HG03457 (cell line): ENCODE results near the gene GPR150.

ENCODE experiments used
- ATAC-seq: cut with Tn5 transposase; IDR thresholded peaks from one replicate; pipeline ENCODE4 v1.9.1; 2021; ENCODE audit warnings: moderate number of reproducible peaks; ENCODE audit not compliant: unreplicated experiment

Gene GPR150

GRCh38 chr5:95647886-95648860, 28.3 kb downstream of the GPR150 start:
- ATAC-seq = no peak

DNA sequence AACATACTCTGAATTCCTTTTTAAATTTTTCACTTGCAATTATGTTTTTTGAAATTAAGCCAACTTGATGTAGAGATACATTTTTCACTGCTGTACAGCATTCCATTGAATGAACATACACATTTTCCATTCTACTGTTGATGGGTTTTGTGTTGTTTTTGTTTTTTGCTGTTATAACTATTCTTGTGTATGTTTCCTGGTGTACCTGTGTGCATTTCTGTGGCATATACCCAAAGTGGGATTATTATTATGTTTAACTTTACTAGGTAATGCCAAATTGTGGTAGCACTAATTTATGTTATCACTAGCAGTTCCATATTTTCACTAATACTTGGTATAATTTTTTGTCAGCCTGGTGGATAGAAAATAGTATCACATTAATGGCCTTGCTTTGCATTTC, 29.4 kb downstream of the GPR150 start:
- ATAC-seq = no peak

DNA sequence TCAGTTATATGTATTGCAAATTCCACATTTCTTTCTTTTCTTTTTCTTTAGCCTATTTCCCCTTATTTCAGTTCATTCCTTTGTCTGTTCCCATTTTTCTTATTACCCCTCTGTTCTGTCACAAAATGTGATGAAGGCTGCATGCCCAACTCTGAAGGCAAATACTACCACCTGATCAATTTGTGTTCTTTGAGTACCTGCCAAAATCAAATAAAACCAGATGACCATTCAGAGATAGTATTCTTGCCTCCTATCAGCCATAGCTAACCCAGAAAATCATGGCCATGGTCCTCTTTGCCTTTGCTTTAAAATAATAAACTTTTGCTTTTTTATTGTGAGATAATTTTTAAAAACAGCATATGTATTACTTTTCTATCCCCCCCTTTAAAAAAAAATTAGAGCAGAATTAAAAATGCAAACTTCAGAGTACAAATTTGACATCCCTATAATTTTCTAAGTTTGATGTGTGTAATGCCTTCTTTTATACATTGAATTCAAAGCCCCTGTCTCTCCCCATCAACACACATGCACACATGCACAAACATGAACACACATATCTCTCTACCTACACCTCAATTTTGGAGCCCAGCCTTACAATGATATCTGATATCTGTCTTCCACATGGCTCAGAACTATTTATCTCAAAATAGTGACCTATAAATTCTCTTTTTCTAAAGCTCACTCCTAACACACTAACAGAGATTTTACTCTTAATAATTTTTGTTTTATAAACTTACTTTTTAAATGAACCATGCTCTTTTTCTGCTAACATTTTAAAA, 30.1 kb downstream of the GPR150 start:
- ATAC-seq = no peak

DNA sequence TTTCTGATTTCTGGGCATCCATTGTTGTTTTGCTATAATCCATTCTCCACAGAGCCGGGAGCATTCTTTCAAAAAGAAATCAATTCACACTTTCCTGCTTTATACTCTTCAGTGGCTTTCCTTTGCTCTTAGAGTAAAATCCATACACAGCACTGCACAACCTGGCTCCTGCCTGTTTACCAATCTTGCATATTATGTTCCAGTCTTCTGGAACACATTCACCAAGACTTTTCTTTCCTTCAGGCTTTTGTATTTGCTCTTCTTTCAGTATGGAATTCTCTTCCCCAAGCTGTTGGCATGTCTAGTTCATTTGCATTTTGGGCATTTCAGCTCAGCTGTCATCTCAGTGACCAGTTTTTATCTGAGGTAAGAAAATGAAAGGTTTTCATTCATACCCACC, 33.0 kb downstream of the GPR150 start:
- ATAC-seq = no peak

DNA sequence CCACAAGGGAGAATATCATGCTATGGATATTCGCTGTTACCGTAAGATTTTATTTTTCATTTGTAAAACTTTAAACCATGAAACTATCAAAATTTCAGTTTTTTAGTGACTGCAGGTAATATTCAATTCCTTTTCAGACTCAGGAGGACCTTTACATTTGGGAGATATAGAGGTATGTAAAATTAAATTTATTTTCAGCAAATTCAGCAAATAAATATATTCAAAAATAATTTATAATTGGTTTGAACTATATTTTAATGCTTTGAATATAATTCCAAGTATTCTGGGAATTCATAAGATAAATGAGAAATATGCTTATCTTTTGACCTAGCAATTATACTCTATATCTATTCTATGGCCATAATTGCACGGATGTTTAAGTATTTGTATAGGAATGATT, 34.3 kb downstream of the GPR150 start:
- no peak for ATAC-seq

DNA sequence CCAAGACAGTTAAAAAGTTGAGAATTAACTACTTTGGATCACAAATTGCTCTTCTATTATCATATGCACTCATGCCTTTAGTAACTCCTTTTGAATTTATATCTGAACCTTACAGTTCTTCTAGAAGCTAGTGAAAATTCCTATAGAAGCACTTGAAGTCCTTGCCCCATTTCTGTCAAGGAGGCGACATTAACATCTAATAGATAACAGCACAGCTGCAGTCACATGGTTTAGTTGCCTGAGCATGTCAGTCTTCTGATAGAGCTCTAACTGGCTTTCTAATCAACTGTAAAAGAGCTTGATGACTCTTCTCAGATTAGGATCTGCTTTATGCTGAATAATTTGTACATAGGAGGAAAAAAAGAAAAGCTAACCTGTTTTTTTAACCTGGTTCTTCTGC, 35.7 kb downstream of the GPR150 start:
- no peak for ATAC-seq

GRCh38 chr5:95660060-95660459, 40.2 kb downstream of the GPR150 start:
- no peak for ATAC-seq

DNA sequence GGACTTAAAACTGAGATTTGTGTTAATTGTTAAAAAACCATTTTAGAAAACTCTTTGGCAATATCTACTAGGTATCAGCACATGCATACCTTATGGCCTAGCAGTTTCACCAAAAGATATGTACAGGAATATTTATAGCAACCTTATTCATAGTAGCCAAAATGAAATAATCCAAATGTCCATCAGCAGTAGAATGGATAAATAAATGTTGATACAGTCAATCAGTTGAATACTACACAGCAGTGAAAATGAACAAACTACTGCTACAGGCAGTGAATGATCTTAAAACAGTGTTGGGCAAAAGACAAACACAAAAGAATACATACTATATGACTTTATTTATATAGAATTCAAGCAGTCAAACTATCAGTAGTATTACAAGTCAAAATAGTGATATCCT, 43.1 kb downstream of the GPR150 start:
- ATAC-seq = no peak

GRCh38 chr5:95664204-95664786, 44.4 kb downstream of the GPR150 start:
- ATAC-seq = no peak

DNA sequence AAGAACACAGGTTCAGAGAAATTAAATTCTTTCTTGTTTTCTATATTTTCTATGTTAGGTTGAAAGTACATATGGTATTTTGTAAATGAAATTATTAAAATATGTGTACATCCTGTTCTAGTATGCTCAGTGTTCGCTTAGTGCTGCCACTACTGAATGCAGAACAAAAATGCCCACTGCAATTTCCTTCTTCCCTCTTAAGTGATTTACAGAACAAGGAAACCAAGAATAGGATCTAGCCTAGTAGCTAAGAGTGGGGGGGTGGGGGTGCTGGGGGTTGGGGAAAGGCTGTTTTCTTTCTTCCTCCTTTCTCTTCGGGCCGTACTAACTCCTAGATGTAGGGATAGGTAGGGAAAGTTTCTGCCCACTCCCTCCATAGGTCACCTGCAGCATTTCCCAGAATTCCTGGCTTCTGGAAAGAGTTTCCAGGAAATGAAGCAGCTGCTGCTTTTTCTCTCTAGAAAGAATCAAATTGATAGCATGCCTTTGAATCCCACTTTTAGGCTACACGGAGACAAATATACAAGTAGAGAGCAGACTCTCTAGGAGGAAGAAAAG, 47.3 kb downstream of the GPR150 start:
- no peak for ATAC-seq

GRCh38 chr5:95667678-95668077, 47.8 kb downstream of the GPR150 start:
- ATAC-seq = no peak

- ATAC-seq = no peak
Measured at GRCh38 chr5:95668216-95668615, 48.3 kb downstream of the GPR150 start.

DNA sequence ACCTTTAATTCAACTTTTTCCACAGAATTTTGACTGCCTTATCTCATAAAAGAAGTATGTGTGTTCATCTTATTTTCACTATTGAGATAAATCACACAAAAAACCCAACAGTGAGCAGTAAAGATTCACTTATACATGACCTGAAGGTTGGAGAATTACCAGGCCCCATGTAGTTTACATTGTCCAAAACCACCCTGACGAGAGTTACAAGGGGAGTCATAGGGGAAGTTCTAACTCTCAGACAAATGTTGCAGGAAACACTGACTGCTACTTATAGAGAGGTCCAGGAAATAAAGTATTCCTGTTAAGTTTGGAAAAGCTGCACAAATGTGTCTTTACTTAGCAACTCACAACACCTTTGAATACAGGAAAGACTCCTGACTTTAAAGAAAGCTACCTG, 48.8 kb downstream of the GPR150 start:
- ATAC-seq = no peak

DNA sequence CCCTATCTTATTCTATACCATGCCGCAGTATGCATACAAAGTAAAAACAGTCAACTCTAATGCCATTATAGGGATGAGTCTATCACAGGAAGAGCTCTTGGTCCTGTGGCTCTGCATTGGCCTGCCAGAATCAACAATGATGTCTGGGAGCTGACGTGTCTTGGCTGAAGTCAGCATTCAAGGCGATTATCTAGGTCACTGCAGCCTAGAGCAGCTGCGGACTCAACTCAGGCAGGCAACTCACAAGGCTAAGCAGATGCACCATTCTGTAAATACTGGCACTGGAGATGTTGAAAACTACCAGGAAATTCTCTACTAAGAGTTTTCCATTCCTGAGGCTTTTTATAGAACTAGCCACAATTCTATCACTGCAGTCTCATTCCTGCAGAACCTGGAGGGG, 49.7 kb downstream of the GPR150 start:
- no peak for ATAC-seq

GRCh38 chr5:95669985-95670384, 50.1 kb downstream of the GPR150 start:
- no peak for ATAC-seq

GRCh38 chr5:95670568-95670967, 50.7 kb downstream of the GPR150 start:
- no peak for ATAC-seq
